HG02938 (cell line): ENCODE data around the gene VTI1B.
A peak's percentile ranks its signal among the peaks of the same experiment; 100 is the strongest.
"Not testable (repeated sequence)": the region's sequence is repeated elsewhere in the genome, so short reads cannot be mapped to it uniquely, and the experiment has no call there.

Source experiments
- ATAC-seq: cut with Tn5 transposase; IDR thresholded peaks from one replicate; pipeline ENCODE4 v1.9.1; 2021; ENCODE audit warnings: mild to moderate bottlenecking, moderate library complexity; ENCODE audit not compliant: unreplicated experiment

VTI1B gene, protein sequence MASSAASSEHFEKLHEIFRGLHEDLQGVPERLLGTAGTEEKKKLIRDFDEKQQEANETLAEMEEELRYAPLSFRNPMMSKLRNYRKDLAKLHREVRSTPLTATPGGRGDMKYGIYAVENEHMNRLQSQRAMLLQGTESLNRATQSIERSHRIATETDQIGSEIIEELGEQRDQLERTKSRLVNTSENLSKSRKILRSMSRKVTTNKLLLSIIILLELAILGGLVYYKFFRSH

GRCh38 chr14:67674480-67675218, at the start of gene VTI1B:
Gene VTI1B (minus strand): TSS chr14:67674632. CDS start chr14:67674489, 143 bp downstream.
- peak; percentile 84 for ATAC-seq

DNA sequence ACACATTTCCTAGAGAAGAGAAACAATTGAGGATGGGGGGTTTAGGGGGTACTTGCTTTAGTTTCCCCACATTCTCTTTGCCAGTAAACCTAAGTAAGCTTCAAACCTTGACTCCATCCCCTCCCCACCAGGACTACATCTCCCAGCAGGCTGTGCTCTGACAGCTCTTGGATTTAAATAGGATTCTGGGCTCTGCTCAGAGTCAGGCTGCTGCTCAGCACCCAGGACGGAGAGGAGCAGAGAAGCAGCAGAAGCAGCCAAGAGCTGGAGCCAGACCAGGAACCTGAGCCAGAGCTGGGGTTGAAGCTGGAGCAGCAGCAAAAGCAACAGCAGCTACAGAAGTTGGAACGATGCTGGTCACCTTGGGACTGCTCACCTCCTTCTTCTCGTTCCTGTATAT, 47.9 kb upstream of the VTI1B start:
- no peak for ATAC-seq

GRCh38 chr14:67721875-67722274, 47.4 kb upstream of the VTI1B start:
- no peak for ATAC-seq

GRCh38 chr14:67719866-67720265, 45.4 kb upstream of the VTI1B start:
- ATAC-seq = no peak

GRCh38 chr14:67719385-67719784, 45.0 kb upstream of the VTI1B start:
- ATAC-seq = not testable (repeated sequence)

GRCh38 chr14:67718265-67718664, 43.8 kb upstream of the VTI1B start:
- no peak for ATAC-seq

GRCh38 chr14:67717048-67717447, 42.6 kb upstream of the VTI1B start:
- ATAC-seq = no peak

DNA sequence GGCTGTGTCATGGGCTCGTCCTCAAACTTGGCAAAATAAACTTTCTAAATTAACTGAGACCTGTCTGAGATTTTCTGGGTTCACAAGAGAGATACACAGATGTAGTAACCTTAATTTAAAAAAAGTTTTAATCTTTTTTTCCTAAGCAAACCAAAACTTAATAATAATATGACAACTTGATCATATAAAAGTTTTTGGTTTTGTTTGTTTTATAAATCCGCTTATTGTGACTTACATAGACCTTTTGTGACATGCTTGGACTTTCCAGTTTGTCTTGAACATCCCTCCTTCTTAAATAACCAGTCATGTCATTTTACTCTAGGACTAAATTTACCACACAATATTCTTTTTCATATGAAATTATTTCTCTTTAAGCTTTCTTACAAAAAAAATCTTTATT, 35.8 kb upstream of the VTI1B start:
- no peak for ATAC-seq

GRCh38 chr14:67709796-67710195, 35.4 kb upstream of the VTI1B start:
- not testable (repeated sequence) for ATAC-seq

DNA sequence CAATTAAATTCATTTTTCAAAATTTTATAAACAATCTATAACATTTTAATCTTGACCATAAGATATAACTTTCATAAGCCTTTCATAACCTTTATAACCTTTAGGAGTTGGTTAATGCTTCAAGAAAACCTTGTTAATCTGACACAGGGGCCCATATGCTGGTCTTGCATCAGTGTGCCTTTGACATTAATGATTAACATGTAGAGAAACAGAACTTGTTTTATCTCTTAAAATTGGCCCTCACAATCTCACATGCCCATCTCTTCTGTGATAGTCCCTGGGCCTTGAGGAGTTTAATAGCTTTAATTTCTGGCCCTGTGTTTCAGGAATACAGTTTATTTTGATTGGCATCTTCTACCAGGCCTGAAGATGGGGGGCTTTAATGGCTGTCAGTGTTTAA, 34.9 kb upstream of the VTI1B start:
- ATAC-seq = not testable (repeated sequence)

GRCh38 chr14:67705211-67705610, 30.8 kb upstream of the VTI1B start:
- no peak for ATAC-seq

DNA sequence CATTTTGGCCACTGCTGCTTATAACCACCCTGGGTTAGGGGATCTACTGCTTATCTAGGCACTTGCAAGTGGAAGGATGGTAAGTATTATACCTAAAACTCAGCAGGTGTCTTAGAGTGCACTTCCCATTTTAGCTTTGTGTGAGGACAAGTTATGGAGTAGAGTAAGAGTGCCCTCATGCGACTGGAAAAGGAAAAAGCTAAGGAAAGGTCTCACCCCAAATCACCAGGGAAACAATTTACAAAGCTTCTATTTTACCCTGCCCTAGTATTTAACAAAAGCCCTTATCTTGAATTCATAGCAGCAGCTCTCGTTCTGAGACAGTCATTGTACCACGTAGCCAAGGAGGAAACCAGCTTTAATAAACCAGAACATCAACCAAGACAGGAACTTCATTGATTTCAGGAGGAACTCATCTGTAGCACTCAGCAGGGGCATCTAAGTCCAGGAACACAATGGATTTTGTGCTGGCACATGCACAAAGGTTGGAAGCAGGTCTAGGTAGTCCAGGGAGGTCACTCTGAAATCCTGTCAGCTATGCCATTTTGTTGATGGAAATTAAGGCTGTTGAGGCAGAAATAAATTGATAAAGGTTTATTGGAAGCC, 30.2 kb upstream of the VTI1B start:
- ATAC-seq = no peak

DNA sequence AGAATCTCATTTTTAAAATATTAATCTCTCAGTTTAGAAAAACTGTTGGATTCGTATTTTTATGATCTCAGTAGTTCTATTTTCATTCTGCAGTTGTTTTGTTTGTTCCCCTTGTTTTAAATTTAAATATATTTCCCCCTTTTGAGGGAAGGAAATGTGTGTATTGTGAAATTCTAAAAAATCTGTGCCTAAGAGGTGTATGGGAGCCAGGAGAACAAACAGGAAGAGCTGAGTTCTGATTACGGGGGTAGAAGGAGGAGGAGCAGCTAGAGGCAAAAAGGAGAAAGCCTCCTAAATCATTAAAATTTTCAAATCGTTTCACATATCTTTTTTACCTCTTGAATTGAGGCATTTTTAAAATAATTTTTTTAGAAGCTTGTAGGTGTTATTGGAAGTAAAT, 29.6 kb upstream of the VTI1B start:
- no peak for ATAC-seq

GRCh38 chr14:67701492-67701891, 27.1 kb upstream of the VTI1B start, which contains the start of gene RDH12:
Gene RDH12 (plus strand): TSS chr14:67701886. CDS start chr14:67722643, 20,757 bp downstream.
- not testable (repeated sequence) for ATAC-seq

GRCh38 chr14:67698179-67698578, 23.7 kb upstream of the VTI1B start:
- no peak for ATAC-seq

GRCh38 chr14:67697006-67697405, 22.6 kb upstream of the VTI1B start:
- ATAC-seq = no peak

GRCh38 chr14:67695394-67695949, 21.0 kb upstream of the VTI1B start, which contains the start of gene RDH11:
Gene RDH11 (minus strand): TSS chr14:67695764. CDS start chr14:67695703, 61 bp downstream.
- ATAC-seq = peak; percentile 88

DNA sequence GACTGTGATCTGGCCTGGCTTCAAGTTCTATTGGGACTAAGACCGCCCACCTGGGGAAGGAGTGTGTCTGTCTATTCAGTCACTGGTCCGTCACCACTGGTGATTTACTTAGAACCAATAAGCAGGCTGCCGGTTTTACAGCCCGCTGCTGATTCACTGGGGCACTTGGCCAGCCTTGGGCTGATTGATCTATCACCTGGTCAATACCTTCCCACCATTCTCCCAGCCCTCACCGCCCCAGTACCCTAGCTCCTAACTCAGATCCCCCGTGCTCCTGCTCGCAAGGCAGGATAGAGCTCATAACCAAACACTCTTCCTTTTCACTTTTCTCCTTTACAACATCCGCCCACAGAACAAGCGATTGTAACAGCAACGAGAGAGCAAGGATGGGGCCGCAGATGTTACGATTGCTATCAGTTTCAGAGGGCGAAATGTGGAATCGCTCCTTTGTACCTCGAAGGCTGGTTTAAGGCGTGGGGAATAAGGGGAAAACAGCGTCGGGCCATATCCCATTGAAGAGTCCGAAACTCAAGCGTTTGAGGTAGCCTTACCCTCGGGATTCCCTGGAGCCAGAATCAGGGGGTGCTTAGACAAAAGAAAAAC, 20.5 kb upstream of the VTI1B start:
- ATAC-seq = peak; percentile 86

DNA sequence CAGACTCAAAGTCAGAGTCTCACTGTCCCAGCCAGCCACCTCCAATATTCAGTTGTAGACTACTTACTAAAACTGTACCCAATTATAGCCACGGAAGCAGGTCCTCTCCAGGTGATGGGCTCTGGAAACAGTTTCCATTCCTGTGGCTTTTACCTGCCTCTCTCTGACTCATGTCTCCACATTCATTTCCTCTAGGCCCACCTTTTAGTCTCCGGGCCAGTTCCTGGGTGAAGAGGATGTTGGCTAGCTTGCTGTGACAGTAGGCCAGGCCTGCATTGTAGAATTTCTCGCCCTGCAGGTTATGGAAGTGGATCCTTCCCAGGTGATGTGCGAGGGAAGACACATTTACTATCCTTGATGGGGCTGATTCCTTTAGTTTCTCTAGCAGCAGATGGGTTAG, 15.6 kb upstream of the VTI1B start:
- ATAC-seq = no peak

GRCh38 chr14:67683842-67684241, 9.4 kb upstream of the VTI1B start:
- ATAC-seq = no peak

DNA sequence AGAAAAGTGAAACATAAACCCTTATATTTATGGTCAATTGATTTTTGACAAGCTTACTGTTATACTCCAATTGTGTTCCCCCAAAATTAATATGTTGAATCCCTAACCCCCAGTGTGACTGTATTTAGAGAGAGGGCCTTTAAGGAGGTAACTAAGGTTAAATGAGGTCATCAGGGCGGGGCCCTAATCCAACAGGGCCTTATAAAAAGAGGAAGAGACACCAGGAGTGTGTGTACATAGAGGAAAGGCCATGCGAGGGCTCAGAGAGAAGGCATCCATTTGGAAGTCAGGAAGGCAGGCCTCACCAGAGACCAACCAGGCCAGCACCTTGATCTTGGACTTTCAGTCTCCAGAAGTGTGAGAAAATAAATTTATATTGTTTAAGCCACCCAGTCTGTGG, 6.5 kb upstream of the VTI1B start:
- ATAC-seq = no peak
